H1 (cell line): ENCODE measurements around the gene SPCS1. TPM values are rescaled to one million over a fixed set of nuclear protein-coding genes. Genes with fewer than 3 reads are reported as not detected.

Experiments used
- CTBP2 ChIP-seq: IDR thresholded peaks from 2 replicates; pipeline ENCODE4 v1.7.0; 2011; ENCODE audit warnings: borderline replicate concordance, mild to moderate bottlenecking, moderate library complexity, mixed read lengths, low read length; ENCODE audit not compliant: insufficient read depth, insufficient read length
- RAD21 ChIP-seq, 2 experiments: IDR thresholded peaks in 1 of 2; conservative IDR thresholded peaks in 1 of 2; 2 replicates each; pipeline ENCODE4 v1.6.1; 2011; ENCODE audit warnings: low read depth in 2 of 2, low read length in 2 of 2, improper control_type of control experiment in 1 of 2, inconsistent platforms in 1 of 2, mild to moderate bottlenecking in 1 of 2, moderate library complexity in 1 of 2
- TAF1 ChIP-seq: IDR thresholded peaks from 2 replicates; pipeline ENCODE4 v1.6.1; 2011; ENCODE audit warnings: mild to moderate bottlenecking, low read depth, low read length
- ZNF274 ChIP-seq: IDR thresholded peaks from 2 replicates; pipeline ENCODE4 v1.7.0; 2012; ENCODE audit warnings: low read length, borderline replicate concordance; ENCODE audit errors: extremely low read depth
- polyA plus RNA-seq, 7 experiments: library from polyadenylated mRNA; depleted of rRNA in 3 of 7; stranded (reverse) in 5 of 7; unstranded in 2 of 7; fragments of >200 nt in 5 of 7; fragments of 200-250 nt in 2 of 7; gene quantifications; 1 replicate in 5 of 7; 2 replicates in 1 of 7; 4 replicates in 1 of 7; pipeline versions ENCODE4 v1.2.1 to v1.2.3, GENCODE V29; 2011 to 2013; ENCODE audit warnings: missing spikeins in 2 of 7, mixed read lengths in 2 of 7
- total RNA-seq: library from RNA; stranded (reverse); fragmentation: NEBNext Ultra II Directional; extraction: Animal tissue kit (Norgen Biotek cat#: 25700); gene quantifications from 2 replicates; pipeline ENCODE4 v1.2.1, GENCODE V29; 2021
- TF ChIP-seq, protein P1 (sequence below): fragments of 300-600 bp; sonication (generic); IDR thresholded peaks from 2 replicates; pipeline ENCODE4 v1.7.1; 2012; ENCODE audit warnings: low read length, moderate library complexity, mild to moderate bottlenecking, inconsistent platforms; ENCODE audit not compliant: insufficient replicate concordance
- TF ChIP-seq, protein P2 (sequence below): IDR thresholded peaks from 2 replicates; pipeline ENCODE4 v1.6.1; 2012; ENCODE audit warnings: inconsistent platforms
- TF ChIP-seq, protein P3 (sequence below): IDR thresholded peaks from 2 replicates; pipeline ENCODE4 v1.6.1; 2012; ENCODE audit warnings: inconsistent platforms

Gene SPCS1
- total and polyA plus RNA-seq, 2 of the 8 experiments (the other 6 are each of a cell fraction or from before 2014, with no cell fraction given), result 104 to 191 TPM

DNA sequence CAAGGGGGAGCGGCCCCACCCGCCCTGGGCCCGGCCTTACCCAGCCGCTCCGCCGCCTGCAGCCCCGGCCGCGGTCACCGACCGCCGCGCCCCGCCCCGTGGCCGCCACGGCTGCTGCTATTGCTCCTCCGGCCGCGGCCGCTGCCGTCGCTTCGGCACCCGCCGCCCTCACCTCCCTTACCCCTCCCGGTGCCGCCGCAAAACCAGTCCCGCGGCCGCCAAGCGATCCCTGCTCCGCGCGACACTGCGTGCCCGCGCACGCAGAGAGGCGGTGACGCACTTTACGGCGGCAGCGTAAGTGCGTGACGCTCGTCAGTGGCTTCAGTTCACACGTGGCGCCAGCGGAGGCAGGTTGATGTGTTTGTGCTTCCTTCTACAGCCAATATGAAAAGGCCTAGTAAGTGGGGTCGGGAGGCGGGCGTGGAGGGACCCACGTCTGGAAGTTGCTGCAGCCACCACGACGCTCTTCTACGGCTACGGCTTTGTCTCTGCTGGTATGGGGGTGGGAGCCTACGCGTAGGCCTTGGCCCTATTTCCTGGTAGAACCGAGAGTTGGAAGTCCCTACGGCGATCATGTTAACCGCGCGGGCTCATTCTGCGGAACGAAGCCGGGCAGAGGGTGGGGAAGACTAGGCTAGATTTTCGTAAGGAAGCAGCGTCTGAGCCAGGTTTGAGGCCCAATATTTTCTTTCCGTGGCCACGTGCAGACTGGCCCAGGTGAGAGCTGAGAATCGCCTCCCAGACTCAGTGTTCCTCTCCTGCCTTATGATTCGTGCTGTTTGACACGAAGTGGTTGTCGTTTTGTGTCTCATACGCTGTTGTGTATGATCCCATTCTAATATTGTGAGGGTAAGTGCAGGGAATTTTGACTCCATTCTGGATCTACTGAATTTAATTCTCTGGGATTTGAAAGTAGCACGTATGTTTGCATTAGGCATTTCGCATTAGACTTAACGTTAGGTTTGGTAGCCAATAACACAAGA, 19.9 kb upstream of the SPCS1 start, which contains the start of the genes GNL3 and PBRM1 (continued):
- TF ChIP-seq, protein P1, sequence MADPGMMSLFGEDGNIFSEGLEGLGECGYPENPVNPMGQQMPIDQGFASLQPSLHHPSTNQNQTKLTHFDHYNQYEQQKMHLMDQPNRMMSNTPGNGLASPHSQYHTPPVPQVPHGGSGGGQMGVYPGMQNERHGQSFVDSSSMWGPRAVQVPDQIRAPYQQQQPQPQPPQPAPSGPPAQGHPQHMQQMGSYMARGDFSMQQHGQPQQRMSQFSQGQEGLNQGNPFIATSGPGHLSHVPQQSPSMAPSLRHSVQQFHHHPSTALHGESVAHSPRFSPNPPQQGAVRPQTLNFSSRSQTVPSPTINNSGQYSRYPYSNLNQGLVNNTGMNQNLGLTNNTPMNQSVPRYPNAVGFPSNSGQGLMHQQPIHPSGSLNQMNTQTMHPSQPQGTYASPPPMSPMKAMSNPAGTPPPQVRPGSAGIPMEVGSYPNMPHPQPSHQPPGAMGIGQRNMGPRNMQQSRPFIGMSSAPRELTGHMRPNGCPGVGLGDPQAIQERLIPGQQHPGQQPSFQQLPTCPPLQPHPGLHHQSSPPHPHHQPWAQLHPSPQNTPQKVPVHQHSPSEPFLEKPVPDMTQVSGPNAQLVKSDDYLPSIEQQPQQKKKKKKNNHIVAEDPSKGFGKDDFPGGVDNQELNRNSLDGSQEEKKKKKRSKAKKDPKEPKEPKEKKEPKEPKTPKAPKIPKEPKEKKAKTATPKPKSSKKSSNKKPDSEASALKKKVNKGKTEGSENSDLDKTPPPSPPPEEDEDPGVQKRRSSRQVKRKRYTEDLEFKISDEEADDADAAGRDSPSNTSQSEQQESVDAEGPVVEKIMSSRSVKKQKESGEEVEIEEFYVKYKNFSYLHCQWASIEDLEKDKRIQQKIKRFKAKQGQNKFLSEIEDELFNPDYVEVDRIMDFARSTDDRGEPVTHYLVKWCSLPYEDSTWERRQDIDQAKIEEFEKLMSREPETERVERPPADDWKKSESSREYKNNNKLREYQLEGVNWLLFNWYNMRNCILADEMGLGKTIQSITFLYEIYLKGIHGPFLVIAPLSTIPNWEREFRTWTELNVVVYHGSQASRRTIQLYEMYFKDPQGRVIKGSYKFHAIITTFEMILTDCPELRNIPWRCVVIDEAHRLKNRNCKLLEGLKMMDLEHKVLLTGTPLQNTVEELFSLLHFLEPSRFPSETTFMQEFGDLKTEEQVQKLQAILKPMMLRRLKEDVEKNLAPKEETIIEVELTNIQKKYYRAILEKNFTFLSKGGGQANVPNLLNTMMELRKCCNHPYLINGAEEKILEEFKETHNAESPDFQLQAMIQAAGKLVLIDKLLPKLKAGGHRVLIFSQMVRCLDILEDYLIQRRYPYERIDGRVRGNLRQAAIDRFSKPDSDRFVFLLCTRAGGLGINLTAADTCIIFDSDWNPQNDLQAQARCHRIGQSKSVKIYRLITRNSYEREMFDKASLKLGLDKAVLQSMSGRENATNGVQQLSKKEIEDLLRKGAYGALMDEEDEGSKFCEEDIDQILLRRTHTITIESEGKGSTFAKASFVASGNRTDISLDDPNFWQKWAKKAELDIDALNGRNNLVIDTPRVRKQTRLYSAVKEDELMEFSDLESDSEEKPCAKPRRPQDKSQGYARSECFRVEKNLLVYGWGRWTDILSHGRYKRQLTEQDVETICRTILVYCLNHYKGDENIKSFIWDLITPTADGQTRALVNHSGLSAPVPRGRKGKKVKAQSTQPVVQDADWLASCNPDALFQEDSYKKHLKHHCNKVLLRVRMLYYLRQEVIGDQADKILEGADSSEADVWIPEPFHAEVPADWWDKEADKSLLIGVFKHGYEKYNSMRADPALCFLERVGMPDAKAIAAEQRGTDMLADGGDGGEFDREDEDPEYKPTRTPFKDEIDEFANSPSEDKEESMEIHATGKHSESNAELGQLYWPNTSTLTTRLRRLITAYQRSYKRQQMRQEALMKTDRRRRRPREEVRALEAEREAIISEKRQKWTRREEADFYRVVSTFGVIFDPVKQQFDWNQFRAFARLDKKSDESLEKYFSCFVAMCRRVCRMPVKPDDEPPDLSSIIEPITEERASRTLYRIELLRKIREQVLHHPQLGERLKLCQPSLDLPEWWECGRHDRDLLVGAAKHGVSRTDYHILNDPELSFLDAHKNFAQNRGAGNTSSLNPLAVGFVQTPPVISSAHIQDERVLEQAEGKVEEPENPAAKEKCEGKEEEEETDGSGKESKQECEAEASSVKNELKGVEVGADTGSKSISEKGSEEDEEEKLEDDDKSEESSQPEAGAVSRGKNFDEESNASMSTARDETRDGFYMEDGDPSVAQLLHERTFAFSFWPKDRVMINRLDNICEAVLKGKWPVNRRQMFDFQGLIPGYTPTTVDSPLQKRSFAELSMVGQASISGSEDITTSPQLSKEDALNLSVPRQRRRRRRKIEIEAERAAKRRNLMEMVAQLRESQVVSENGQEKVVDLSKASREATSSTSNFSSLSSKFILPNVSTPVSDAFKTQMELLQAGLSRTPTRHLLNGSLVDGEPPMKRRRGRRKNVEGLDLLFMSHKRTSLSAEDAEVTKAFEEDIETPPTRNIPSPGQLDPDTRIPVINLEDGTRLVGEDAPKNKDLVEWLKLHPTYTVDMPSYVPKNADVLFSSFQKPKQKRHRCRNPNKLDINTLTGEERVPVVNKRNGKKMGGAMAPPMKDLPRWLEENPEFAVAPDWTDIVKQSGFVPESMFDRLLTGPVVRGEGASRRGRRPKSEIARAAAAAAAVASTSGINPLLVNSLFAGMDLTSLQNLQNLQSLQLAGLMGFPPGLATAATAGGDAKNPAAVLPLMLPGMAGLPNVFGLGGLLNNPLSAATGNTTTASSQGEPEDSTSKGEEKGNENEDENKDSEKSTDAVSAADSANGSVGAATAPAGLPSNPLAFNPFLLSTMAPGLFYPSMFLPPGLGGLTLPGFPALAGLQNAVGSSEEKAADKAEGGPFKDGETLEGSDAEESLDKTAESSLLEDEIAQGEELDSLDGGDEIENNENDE, result no peak
- peak; percentile 98 for TF ChIP-seq TAF1
- TF ChIP-seq ZNF274, result no peak
- TF ChIP-seq, protein P2, sequence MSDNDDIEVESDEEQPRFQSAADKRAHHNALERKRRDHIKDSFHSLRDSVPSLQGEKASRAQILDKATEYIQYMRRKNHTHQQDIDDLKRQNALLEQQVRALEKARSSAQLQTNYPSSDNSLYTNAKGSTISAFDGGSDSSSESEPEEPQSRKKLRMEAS, result peak; percentile 99
- TF ChIP-seq, protein P3, sequence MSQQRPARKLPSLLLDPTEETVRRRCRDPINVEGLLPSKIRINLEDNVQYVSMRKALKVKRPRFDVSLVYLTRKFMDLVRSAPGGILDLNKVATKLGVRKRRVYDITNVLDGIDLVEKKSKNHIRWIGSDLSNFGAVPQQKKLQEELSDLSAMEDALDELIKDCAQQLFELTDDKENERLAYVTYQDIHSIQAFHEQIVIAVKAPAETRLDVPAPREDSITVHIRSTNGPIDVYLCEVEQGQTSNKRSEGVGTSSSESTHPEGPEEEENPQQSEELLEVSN, result peak; percentile 16; the same call in 1 of the 2 replicates
- no peak for TF ChIP-seq RAD21 (IDR thresholded peaks at IDR 0.05 in 1 of 2, conservative IDR thresholded peaks at IDR 0.05 in 1 of 2; ENCODE audit: low read depth in 2 of 2, low read length in 2 of 2)
- peak; percentile 2 for TF ChIP-seq CTBP2
